Fibroblast of mammary gland (primary cell): ENCODE data around the gene FGF4.

ENCODE experiments used
- DNase-seq: peaks from one replicate; pipeline ENCODE4 v3.0.0-alpha.2; 2010; ENCODE audit warnings: low read depth
- H3K4me3 ChIP-seq: 2 replicates; pipeline ENCODE4 v1.5.1; 2011; ENCODE audit warnings: low read depth, mild to moderate bottlenecking, low read length, moderate library complexity; ENCODE audit not compliant: control insufficient read depth
- TF ChIP-seq, protein P1 (sequence below): conservative IDR thresholded peaks from 2 replicates; pipeline ENCODE4 v1.5.1; 2011; ENCODE audit warnings: low read depth, low read length, inconsistent platforms; ENCODE audit not compliant: control insufficient read depth, insufficient read depth

The FGF4 gene

DNA sequence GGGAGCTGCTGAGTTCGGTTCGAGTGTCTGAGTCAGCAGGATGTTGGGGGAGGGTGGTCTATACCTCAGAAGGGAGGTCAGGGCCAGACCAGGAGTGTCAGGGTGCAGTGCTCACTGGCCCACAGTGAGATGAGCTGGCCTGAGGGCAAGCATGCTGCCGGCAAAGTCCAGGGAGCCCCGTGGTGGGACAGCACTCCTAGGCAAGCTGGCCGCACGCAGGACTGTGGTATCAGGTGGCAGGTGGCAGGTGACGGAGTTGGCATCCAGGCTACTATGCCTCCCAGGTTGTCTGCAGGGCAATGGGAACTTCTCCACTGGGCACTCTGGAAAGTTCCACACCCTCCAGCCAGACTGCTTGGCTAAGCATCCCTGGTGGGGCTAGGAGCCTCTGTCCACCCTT is 39.3 kb upstream of the FGF4 start:
- TF ChIP-seq, protein P1, sequence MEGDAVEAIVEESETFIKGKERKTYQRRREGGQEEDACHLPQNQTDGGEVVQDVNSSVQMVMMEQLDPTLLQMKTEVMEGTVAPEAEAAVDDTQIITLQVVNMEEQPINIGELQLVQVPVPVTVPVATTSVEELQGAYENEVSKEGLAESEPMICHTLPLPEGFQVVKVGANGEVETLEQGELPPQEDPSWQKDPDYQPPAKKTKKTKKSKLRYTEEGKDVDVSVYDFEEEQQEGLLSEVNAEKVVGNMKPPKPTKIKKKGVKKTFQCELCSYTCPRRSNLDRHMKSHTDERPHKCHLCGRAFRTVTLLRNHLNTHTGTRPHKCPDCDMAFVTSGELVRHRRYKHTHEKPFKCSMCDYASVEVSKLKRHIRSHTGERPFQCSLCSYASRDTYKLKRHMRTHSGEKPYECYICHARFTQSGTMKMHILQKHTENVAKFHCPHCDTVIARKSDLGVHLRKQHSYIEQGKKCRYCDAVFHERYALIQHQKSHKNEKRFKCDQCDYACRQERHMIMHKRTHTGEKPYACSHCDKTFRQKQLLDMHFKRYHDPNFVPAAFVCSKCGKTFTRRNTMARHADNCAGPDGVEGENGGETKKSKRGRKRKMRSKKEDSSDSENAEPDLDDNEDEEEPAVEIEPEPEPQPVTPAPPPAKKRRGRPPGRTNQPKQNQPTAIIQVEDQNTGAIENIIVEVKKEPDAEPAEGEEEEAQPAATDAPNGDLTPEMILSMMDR, result no peak
- DNase-seq, result no peak
- H3K4me3 ChIP-seq, result no peak overlapping the region

DNA sequence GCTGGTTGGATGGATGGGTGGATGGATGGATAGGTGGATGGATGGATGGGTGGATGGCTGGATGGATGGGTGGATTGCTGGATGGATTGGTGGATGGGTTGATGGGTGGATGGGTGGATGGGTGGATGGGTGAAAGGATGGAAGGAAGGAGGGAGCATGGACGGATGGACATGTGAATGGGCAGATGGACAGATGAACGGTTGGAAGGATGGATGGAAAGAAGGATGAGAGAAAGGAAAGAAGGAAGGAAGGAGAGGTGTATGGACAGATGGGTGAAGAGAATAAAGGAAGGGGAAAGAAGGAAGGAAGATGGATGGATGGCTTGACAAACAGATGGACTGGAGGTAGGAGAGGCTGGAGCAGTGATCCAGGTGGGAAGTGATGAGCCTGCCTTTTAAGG is 38.7 kb upstream of the FGF4 start:
- no peak overlapping the region for H3K4me3 ChIP-seq
- TF ChIP-seq, protein P1, result no peak
- DNase-seq, result no peak

DNA sequence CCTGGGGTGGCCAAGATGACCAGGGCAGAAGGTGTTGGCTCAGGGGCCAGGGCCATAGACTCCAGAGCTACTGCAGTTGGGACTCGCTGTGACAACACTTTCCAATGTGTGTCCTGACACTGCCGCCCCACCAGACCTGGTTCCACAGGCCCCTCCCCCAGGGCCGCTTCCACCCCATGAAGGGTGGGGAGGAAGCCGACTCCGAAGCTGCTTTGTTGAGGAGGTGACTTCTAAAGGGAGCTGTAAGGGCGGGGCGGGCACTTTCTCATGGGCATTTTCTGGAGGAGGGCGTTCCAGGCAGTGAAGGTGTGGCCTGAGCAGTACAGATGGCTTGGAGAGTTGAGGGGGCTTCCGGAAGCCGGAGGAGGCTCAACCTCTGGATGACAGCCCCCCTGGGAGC is 37.8 kb upstream of the FGF4 start:
- TF ChIP-seq, protein P1, result no peak
- no peak for DNase-seq

DNA sequence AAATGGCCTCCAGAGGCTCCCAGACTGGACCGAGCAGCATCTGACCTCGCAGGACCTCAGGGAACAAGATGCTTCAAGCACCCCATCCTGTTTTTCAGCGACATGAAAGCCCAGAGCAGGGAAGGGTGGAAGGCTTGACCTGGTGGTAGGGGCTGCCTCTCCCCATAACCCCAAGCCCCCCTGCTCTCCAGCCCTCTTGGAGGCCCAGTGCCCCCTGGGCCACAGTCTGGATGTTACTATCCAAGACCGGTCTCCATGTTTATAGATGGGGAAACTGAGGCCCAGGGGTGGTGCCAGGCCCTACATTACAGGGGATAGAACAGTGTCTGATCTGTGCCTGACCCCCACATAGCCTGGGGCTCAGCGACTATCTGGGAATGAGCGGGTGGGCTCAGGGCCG is 37.1 kb upstream of the FGF4 start:
- TF ChIP-seq, protein P1, result no peak
- no peak for DNase-seq
- H3K4me3 ChIP-seq, result no peak overlapping the region

More for the DNA sequence above, 37.8 kb upstream of the FGF4 start:
- no peak overlapping the region for H3K4me3 ChIP-seq

DNA sequence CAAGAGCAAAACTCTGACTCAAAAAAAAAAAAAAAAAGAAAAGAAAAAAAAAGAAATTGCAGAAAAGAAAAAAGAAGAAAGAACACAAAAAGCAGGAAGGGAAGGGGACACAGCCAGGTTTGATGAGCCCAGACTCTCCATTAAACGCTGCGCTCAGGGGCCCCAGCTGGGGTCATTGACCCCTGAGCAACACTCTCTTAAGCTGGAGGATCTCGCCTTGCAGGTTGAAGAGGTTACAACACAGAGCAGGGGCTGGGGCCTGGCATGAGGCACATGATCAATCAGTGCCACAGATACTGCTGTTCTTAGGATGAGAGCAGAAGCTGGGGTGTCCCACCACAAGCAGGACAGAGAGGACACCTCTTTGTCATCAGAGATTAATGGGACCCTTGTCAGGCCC is 36.3 kb upstream of the FGF4 start:
- TF ChIP-seq, protein P1, result no peak
- no peak overlapping the region for H3K4me3 ChIP-seq
- no peak for DNase-seq

DNA sequence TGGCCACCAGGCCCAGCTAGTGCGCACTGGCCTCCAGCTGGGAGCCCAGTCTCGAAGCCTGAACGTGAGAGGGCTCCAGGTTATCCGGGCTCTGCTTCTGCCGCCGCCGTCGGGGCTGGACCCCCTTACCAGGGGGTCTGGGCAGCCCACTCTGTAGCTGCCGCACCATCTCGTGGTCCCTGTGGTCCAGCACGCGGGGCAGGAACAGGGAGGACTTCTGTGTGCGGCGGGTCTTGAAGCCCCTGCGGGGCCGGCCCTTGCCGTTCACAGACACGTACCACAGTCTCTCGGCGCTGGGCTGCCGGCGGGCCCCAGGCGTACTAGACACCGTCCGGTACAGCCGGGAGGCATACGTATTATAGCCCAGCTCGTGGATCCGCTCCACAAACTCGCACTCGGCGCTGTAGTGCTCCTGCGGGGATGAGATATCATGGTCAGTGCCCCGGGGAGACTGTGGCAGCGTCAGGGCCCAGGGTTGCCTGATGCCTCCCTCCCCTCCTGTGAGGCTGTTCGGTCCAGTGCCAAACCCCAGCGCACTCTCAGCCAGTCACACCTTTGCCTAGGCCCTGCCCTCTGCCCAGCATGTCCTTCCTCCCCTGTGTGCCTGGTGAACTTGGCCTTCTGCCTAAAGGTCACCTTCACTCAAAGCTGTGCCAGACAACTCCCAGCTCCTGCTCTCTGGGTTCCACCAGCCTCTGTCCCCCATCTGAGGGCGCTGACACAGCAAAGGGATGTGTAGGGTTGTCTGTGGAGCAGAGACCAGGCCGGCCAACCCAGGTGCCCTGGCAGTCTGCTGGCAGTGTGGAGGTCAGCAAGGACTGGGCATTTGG is 35.4 kb upstream of the FGF4 start:
- no peak overlapping the region for H3K4me3 ChIP-seq
- no peak for DNase-seq
- TF ChIP-seq, protein P1, result no peak
